ENCODE measurements around the gene EPB41L5. TPM values are rescaled to one million over a fixed set of nuclear protein-coding genes. Genes with fewer than 3 reads are reported as not detected.
A peak's percentile ranks its signal among the peaks of the same experiment; 100 is the strongest.
"Not testable (repeated sequence)": the region's sequence is repeated elsewhere in the genome, so short reads cannot be mapped to it uniquely, and the experiment has no call there.

Gene EPB41L5
- total RNA-seq, 1 donor from 2014 or later: 1.2 TPM

DNA sequence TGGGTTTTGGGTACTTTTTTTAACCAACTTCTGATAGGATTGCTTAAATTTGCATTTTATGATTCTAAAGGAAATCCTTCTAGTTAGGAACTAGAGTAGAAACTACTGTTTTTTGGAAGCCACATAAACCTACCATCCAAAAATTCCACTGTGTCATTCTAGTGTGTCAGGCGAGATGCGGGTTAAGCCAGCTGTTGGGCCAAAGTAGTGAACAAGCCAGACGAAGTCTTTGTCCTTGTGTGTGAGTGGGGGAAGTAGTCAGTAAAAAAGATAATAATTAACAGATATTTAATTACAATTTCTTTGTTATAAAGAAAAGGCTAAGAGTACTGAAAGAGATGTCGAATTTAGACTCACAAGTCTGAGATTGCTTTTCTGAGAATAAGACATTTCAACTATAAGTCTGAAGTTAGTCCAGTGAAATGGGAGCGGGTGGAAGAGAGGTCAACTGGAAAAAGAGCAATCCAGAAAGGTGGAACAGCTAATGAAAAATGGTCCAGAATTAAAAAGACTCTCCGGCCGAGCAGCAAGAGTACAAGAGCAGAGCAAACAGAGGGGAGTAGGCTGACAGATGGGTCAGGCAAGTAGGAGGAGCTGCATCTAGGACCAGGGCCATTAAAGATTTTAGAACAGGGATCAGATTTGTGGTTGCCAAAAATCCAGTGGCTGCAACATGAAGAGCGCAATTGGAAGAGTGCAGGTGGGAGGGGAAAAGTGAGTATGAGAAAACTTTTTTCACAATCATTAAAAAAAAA lies 1.5 kb downstream of the EPB41L5 start:
- no peak for DNase-seq (ENCODE audit: low spot score)
- Mint-ChIP-seq H3K27me3 (ENCODE audit: insufficient read depth) (peaks cover 13% of the 10 kb centered on the region), H3K4me3 (peak overlapping the region; percentile 19), H3K27ac (no peak overlapping the region), H3K9me3 (no peaks in the 10 kb centered on the region), H3K36me3 (ENCODE audit: low read depth) (peaks cover 1% of the 10 kb centered on the region), H3K4me1 (ENCODE audit: low read depth) (peaks cover 7% of the 10 kb centered on the region)
- intact Hi-C loops (cut with micrococcal nuclease): loop anchor here (5.0 to 10.0 kb wide), 5 partner anchors 87 to 647 kb away; partner anchors contain the start of genes C2orf76, DBI and INHBB

DNA sequence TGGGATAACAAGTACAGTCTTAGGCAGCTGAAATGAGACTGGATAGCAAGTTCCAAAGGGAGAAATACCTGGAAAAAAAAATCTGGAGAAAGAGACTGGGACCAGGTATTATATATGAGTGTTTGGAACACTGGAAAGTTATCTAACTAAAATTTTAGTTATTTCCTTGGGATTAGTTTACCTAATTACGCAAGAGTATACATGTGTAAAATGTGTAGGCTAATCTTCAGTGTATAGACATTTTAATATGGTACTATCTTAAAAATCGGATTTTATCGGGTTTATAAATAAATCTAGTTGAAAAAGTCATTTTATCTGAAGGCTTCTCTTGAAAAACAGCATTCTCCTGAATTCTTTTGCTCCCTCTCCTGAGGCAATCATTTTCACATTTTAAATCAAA lies 3.9 kb downstream of the EPB41L5 start:
- H3K4me3 Mint-ChIP-seq: no peak overlapping the region
- H3K27me3 Mint-ChIP-seq (ENCODE audit: insufficient read depth): peaks cover 12% of the 10 kb centered on the region
- H3K36me3 Mint-ChIP-seq (ENCODE audit: low read depth): peaks cover 1% of the 10 kb centered on the region
- peaks cover 7% of the 10 kb centered on the region for H3K4me1 Mint-ChIP-seq (ENCODE audit: low read depth)
- no peak for DNase-seq (ENCODE audit: low spot score)
- H3K9me3 Mint-ChIP-seq: no peaks in the 10 kb centered on the region
- intact Hi-C loops (cut with micrococcal nuclease): loop anchor here (10.0 kb wide), 1 partner anchor 328 kb away; the partner anchor contains the start of gene INHBB
- H3K27ac Mint-ChIP-seq: no peak overlapping the region

- H3K9me3 Mint-ChIP-seq: no peaks in the 10 kb centered on the region
- peaks cover 12% of the 10 kb centered on the region for H3K27me3 Mint-ChIP-seq (ENCODE audit: insufficient read depth)
- H3K36me3 Mint-ChIP-seq (ENCODE audit: low read depth): peaks cover 1% of the 10 kb centered on the region
- intact Hi-C loops (cut with micrococcal nuclease): loop anchor here (10.0 kb wide), 1 partner anchor 328 kb away; the partner anchor contains the start of gene INHBB
- H3K4me1 Mint-ChIP-seq (ENCODE audit: low read depth): peaks cover 5% of the 10 kb centered on the region
- H3K4me3 Mint-ChIP-seq: no peak overlapping the region
- peak overlapping the region; percentile 2 for H3K27ac Mint-ChIP-seq
- DNase-seq (ENCODE audit: low spot score): no peak
These were observed 4.3 kb downstream of the EPB41L5 start for GRCh38 chr2:120017201-120017600.

- Mint-ChIP-seq H3K4me3 (no peak overlapping the region), H3K9me3 (no peaks in the 10 kb centered on the region), H3K27me3 (ENCODE audit: insufficient read depth) (peaks cover 12% of the 10 kb centered on the region), H3K36me3 (ENCODE audit: low read depth) (peaks cover 1% of the 10 kb centered on the region), H3K4me1 (ENCODE audit: low read depth) (no peaks in the 10 kb centered on the region), H3K27ac (no peak overlapping the region)
- intact Hi-C loops (cut with micrococcal nuclease): loop anchor here (10.0 kb wide), 1 partner anchor 326 kb away; the partner anchor contains the start of gene INHBB
- DNase-seq (ENCODE audit: low spot score): no peak
These were observed 5.7 kb downstream of the EPB41L5 start for GRCh38 chr2:120018549-120018948.

DNA sequence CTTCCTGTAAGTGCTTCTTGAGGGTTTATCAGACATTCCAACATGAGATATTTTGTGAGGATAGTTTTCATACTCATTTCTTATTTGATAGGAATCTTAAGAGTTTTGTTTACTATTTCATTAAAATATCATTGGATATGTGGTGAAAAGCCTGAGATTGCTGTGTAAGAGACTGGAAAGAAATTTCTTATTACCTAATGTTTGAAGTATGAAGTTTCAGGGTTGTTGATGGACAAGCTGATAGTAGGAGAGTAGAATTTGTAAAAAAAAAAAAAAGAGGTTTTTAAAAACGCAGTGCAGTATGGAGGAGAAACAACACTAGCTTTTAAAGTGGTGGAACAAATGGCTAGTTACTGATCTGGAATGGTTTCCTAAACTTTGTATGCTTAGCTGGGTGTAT lies 7.7 kb downstream of the EPB41L5 start:
- H3K27me3 Mint-ChIP-seq (ENCODE audit: insufficient read depth): peaks cover 3% of the 10 kb centered on the region
- no peak overlapping the region for H3K27ac Mint-ChIP-seq
- no peaks in the 10 kb centered on the region for H3K9me3 Mint-ChIP-seq
- intact Hi-C loops (cut with micrococcal nuclease): no loop called here
- DNase-seq (ENCODE audit: low spot score): no peak
- H3K4me3 Mint-ChIP-seq: no peak overlapping the region
- no peaks in the 10 kb centered on the region for H3K4me1 Mint-ChIP-seq (ENCODE audit: low read depth)
- H3K36me3 Mint-ChIP-seq (ENCODE audit: low read depth): peaks cover 1% of the 10 kb centered on the region

DNA sequence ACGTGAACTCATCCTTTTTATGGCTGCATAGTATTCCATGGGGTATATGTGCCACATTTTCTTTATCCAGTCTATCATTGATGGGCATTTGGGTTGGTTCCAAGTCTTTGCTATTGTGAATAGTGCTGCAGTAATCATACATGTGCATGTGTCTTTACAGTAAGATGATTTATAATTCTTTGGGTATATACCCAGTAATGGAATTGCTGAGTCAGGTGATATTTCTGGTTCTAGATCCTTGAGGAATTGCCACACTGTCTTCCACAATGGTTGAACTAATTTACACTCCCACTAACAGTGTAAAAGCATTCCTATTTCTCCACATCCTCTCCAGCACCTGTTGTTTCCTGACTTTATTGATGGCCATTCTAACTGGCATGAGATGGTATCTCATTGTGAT lies 9.6 kb downstream of the EPB41L5 start:
- H3K27ac Mint-ChIP-seq; H3K36me3 Mint-ChIP-seq (ENCODE audit: low read depth); H3K4me1 Mint-ChIP-seq (ENCODE audit: low read depth); H3K4me3 Mint-ChIP-seq; intact Hi-C loops (cut with micrococcal nuclease); DNase-seq (ENCODE audit: low spot score); H3K27me3 Mint-ChIP-seq (ENCODE audit: insufficient read depth); H3K9me3 Mint-ChIP-seq: not testable (repeated sequence)

- H3K4me3 Mint-ChIP-seq: no peak overlapping the region
- H3K9me3 Mint-ChIP-seq: peaks cover 7% of the 10 kb centered on the region
- H3K36me3 Mint-ChIP-seq (ENCODE audit: low read depth): peaks cover 1% of the 10 kb centered on the region
- H3K4me1 Mint-ChIP-seq (ENCODE audit: low read depth): no peaks in the 10 kb centered on the region
- DNase-seq (ENCODE audit: low spot score): no peak
- peaks cover 1% of the 10 kb centered on the region for H3K27me3 Mint-ChIP-seq (ENCODE audit: insufficient read depth)
- intact Hi-C loops (cut with micrococcal nuclease): no loop called here
- no peak overlapping the region for H3K27ac Mint-ChIP-seq
These were observed 14.0 kb downstream of the EPB41L5 start for GRCh38 chr2:120026890-120027289.

GRCh38 chr2:120028795-120029194 lies 15.9 kb downstream of the EPB41L5 start:
- no peaks in the 10 kb centered on the region for H3K4me1 Mint-ChIP-seq (ENCODE audit: low read depth)
- H3K9me3 Mint-ChIP-seq: peaks cover 7% of the 10 kb centered on the region
- H3K27ac Mint-ChIP-seq: no peak overlapping the region
- peaks cover 1% of the 10 kb centered on the region for H3K27me3 Mint-ChIP-seq (ENCODE audit: insufficient read depth)
- no peak for DNase-seq (ENCODE audit: low spot score)
- intact Hi-C loops (cut with micrococcal nuclease): no loop called here
- H3K36me3 Mint-ChIP-seq (ENCODE audit: low read depth): peaks cover 1% of the 10 kb centered on the region
- no peak overlapping the region for H3K4me3 Mint-ChIP-seq

GRCh38 chr2:120029672-120030640 lies 17.1 kb downstream of the EPB41L5 start:
- Mint-ChIP-seq H3K27me3 (ENCODE audit: insufficient read depth) (peaks cover 1% of the 10 kb centered on the region), H3K9me3 (peaks cover 7% of the 10 kb centered on the region), H3K36me3 (ENCODE audit: low read depth) (peaks cover 1% of the 10 kb centered on the region), H3K4me1 (ENCODE audit: low read depth) (no peaks in the 10 kb centered on the region), H3K27ac (no peak overlapping the region), H3K4me3 (no peak overlapping the region)
- intact Hi-C loops (cut with micrococcal nuclease): no loop called here
- DNase-seq (ENCODE audit: low spot score): no peak

DNA sequence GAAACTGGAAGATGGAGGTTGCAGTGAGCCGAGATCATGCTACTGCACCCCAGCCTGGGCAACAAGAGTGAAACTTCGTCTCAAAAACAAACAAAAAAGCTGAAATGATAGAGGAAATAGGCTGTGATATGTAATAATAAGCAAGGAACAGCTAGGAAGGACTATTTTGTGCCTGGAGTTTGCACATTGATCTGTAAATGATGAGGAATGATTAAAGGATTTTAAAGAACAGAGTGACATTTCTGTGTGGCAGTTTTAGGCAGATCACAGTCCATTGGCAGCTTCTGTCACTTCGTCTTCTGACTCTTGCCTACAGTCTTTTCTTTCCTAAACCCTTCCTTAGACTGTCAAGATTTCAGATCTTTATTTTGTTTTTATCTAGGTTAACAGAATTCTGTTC lies 19.4 kb downstream of the EPB41L5 start:
- Mint-ChIP-seq H3K9me3 (no peaks in the 10 kb centered on the region), H3K4me1 (ENCODE audit: low read depth) (no peaks in the 10 kb centered on the region), H3K27ac (no peak overlapping the region), H3K27me3 (ENCODE audit: insufficient read depth) (peaks cover 1% of the 10 kb centered on the region), H3K36me3 (ENCODE audit: low read depth) (no peaks in the 10 kb centered on the region), H3K4me3 (no peak overlapping the region)
- intact Hi-C loops (cut with micrococcal nuclease): no loop called here
- DNase-seq (ENCODE audit: low spot score): no peak

DNA sequence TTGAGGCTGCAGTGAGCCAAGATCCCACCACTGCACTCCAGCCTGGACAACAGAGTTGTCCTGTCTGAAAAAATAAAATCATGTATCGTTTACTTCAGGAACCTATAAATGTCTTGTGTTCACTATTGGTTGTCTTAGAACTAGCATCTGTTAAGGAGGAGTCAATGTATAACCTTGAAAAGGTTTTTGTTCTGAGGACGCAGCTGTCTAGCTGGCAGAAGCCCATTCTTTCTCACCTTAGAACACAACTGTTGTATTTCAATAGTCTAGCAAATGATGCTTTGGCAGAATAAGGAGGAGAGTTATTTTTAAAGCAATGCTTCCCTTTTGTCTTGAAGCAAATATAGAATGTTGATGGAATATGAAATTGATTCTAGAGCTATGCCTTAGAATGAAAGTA lies 21.1 kb downstream of the EPB41L5 start:
- H3K27ac Mint-ChIP-seq: no peak overlapping the region
- no peaks in the 10 kb centered on the region for H3K9me3 Mint-ChIP-seq
- DNase-seq (ENCODE audit: low spot score): no peak
- no peaks in the 10 kb centered on the region for H3K4me1 Mint-ChIP-seq (ENCODE audit: low read depth)
- H3K27me3 Mint-ChIP-seq (ENCODE audit: insufficient read depth): peaks cover 5% of the 10 kb centered on the region
- intact Hi-C loops (cut with micrococcal nuclease): no loop called here
- H3K36me3 Mint-ChIP-seq (ENCODE audit: low read depth): no peaks in the 10 kb centered on the region
- no peak overlapping the region for H3K4me3 Mint-ChIP-seq

DNA sequence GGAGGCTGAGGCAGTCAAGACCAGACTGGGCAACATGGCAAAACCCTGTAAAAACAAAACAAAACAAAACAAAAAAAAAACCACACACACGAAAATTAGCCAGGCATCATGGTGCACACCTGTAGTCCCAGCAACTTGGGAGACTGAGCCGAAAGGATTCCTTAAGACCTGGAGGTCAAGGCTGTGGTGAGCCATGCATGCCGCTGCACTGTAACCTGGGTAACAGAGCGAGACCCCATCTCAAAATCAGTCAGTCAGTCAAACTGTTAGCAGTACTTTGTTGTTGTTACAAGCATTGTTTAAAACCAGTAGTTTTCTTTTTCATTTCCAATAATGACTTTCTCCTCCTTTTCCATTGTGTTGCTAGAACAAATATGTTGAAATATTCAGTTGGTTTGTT lies 21.7 kb downstream of the EPB41L5 start:
- H3K9me3 Mint-ChIP-seq: no peaks in the 10 kb centered on the region
- no peaks in the 10 kb centered on the region for H3K4me1 Mint-ChIP-seq (ENCODE audit: low read depth)
- no peak for DNase-seq (ENCODE audit: low spot score)
- H3K4me3 Mint-ChIP-seq: no peak overlapping the region
- no peaks in the 10 kb centered on the region for H3K36me3 Mint-ChIP-seq (ENCODE audit: low read depth)
- intact Hi-C loops (cut with micrococcal nuclease): no loop called here
- H3K27me3 Mint-ChIP-seq (ENCODE audit: insufficient read depth): peaks cover 5% of the 10 kb centered on the region
- no peak overlapping the region for H3K27ac Mint-ChIP-seq

GRCh38 chr2:120036145-120036544 lies 23.3 kb downstream of the EPB41L5 start:
- intact Hi-C loops (cut with micrococcal nuclease): no loop called here
- Mint-ChIP-seq H3K27ac (no peak overlapping the region), H3K9me3 (no peaks in the 10 kb centered on the region), H3K36me3 (ENCODE audit: low read depth) (no peaks in the 10 kb centered on the region), H3K4me1 (ENCODE audit: low read depth) (no peaks in the 10 kb centered on the region), H3K4me3 (no peak overlapping the region), H3K27me3 (ENCODE audit: insufficient read depth) (peaks cover 5% of the 10 kb centered on the region)
- DNase-seq (ENCODE audit: low spot score): no peak

All from activated T-helper 1 cell treated with anti-CD3 and anti-CD28 coated beads, Interleukin-12 subunit alpha, Interleukin-12 subunit beta, Interleukin-2, Interleukin-4 antibody, amounts not matched to agents 30 ng/mL and 10 ng/mL and 1 ng/mL, durations not matched to agents 14 hours and 24 hours and 36 hours (primary cell).